Measurements from ENCODE around the gene KIF1A.
"Not testable (repeated sequence)": the region's sequence is repeated elsewhere in the genome, so short reads cannot be mapped to it uniquely, and the experiment has no call there.

Gene KIF1A

GRCh38 chr2:240683980-240684728, 135.9 kb downstream of the KIF1A start:
- not testable (repeated sequence) for DNase-seq (ENCODE audit: low spot score in 2 of 2); H3K4me3 Mint-ChIP-seq; ATAC-seq (ENCODE audit: low read depth); H3K4me1 Mint-ChIP-seq; H3K36me3 Mint-ChIP-seq; H3K27ac Mint-ChIP-seq; H3K9me3 Mint-ChIP-seq; H3K27me3 Mint-ChIP-seq

- ATAC-seq (ENCODE audit: low read depth); H3K27ac Mint-ChIP-seq: not testable (repeated sequence)
Observed at GRCh38 chr2:240683329-240683979, 136.6 kb downstream of the KIF1A start.

DNA sequence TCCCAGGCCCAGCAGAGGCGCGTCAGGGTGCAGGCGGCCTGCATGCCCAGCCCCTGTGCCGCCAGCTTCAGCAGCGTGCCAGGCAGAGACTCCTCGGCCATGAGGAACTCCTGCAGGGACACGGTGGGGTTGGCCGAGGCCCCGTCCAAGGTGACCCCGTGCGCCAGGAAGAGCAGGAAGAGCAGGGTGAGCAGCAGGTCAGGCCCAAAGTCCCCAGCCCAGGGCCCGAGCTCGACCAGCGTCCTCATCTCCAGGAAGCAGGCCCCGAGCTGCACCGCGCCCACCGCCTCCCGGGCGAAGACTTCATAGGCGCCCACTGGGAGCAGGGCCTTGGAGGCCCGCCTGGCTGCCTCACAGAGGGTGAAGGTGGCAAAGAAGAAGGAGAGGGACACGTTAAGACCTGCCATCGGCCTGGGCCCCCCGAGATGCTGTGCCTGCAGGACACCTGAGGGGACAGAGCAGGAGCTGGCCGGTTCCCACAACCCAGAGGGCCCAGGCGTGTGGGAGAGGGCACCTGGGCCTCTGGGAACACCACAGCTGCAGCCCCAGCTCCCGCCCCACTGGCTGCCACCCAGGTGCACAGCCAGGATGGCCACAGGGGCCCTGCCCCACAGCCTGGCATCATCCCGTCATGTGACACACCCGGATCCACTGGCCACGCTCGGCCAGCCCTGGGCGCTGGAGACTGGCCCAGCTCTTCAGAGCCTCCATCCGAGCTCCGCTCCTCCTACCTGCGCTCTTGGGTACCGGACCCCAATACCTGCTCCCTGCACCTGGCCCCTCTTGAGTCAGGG, 137.4 kb downstream of the KIF1A start, which contains the start of gene AQP12B:
TSS of gene AQP12B (minus strand) at position 455 of the 794 bp plus-strand sequence. CDS start at position 407, 48 bp downstream.
- H3K36me3 Mint-ChIP-seq; DNase-seq (ENCODE audit: low spot score in 2 of 2); H3K4me3 Mint-ChIP-seq; H3K27me3 Mint-ChIP-seq; H3K9me3 Mint-ChIP-seq; ATAC-seq (ENCODE audit: low read depth); H3K4me1 Mint-ChIP-seq; H3K27ac Mint-ChIP-seq: not testable (repeated sequence)

More at GRCh38 chr2:240683329-240683979, 136.6 kb downstream of the KIF1A start:
- H3K4me3 Mint-ChIP-seq; H3K36me3 Mint-ChIP-seq; H3K4me1 Mint-ChIP-seq; H3K27me3 Mint-ChIP-seq; H3K9me3 Mint-ChIP-seq; DNase-seq (ENCODE audit: low spot score in 2 of 2): not testable (repeated sequence)

GRCh38 chr2:240680185-240680584, 139.8 kb downstream of the KIF1A start:
- H3K27me3 Mint-ChIP-seq; H3K27ac Mint-ChIP-seq; DNase-seq (ENCODE audit: low spot score in 2 of 2); H3K9me3 Mint-ChIP-seq; H3K36me3 Mint-ChIP-seq; H3K4me3 Mint-ChIP-seq; ATAC-seq (ENCODE audit: low read depth); H3K4me1 Mint-ChIP-seq: not testable (repeated sequence)

- not testable (repeated sequence) for H3K27ac Mint-ChIP-seq; H3K27me3 Mint-ChIP-seq; H3K36me3 Mint-ChIP-seq; H3K4me1 Mint-ChIP-seq; H3K4me3 Mint-ChIP-seq; H3K9me3 Mint-ChIP-seq; ATAC-seq (ENCODE audit: low read depth); DNase-seq (ENCODE audit: low spot score in 2 of 2)
Observed at GRCh38 chr2:240678909-240679308, 141.1 kb downstream of the KIF1A start.

DNA sequence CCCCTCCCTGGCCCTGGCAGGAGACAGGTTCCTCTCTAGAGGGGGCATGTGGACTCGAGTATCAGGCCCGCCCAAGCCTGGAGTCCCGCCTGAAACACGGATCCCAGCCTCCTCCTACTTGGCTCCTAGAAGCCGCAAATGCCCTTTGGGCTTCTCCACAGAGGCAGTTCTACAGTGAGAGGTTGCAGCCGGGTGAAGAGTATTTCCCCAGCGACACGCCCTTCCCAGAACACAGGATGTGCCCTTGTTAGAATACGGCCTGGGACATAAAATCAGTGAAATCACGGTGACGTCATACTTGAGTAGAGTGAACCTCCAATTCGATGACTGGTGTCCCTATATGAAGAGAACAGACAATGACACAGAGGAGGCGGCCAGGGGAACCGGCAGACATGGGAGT, 142.0 kb downstream of the KIF1A start:
- H3K9me3 Mint-ChIP-seq; H3K27me3 Mint-ChIP-seq; ATAC-seq (ENCODE audit: low read depth); DNase-seq (ENCODE audit: low spot score in 2 of 2); H3K4me1 Mint-ChIP-seq; H3K36me3 Mint-ChIP-seq; H3K4me3 Mint-ChIP-seq; H3K27ac Mint-ChIP-seq: not testable (repeated sequence)

- not testable (repeated sequence) for H3K36me3 Mint-ChIP-seq; DNase-seq (ENCODE audit: low spot score in 2 of 2); H3K27me3 Mint-ChIP-seq; ATAC-seq (ENCODE audit: low read depth); H3K27ac Mint-ChIP-seq; H3K9me3 Mint-ChIP-seq; H3K4me3 Mint-ChIP-seq; H3K4me1 Mint-ChIP-seq
Observed at GRCh38 chr2:240675345-240675744, 144.7 kb downstream of the KIF1A start.

DNA sequence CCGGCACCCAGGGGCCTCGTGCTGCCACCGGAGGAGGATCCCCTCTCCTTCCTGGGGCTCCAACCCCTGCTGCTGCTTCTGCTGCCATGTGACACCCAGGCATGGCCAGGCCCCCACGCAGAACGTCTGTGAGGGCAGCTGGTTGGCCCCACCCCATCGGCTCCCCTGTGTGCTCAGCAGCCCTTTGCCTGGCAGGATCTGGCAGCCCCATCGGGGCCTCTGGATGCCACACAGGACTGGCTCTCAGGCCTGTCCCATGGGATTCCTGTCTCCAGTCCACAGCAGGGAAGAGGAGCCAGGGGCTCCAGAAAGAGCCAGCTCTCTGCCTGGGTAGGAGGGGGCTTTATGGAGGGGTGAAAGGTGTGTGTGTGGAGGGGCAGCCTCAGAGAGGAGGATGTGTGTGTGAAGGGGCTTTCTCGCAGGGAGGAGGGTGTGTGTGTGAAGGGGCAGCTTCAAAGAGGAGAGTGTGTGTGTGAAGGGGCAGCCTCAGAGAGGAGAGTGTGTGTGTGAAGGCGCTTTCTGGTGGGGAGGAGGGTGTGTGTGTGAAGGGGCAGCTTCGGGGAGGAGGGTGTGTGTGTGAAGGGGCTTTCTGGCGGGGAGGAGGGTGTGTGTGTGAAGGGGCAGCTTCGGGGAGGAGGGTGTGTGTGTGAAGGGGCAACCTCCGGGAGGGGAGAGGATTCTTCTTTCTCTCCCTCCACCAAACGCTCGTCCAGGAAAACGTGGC, 145.4 kb downstream of the KIF1A start:
- H3K27ac Mint-ChIP-seq; H3K36me3 Mint-ChIP-seq; H3K4me1 Mint-ChIP-seq; DNase-seq (ENCODE audit: low spot score in 2 of 2); H3K27me3 Mint-ChIP-seq; H3K9me3 Mint-ChIP-seq; ATAC-seq (ENCODE audit: low read depth); H3K4me3 Mint-ChIP-seq: not testable (repeated sequence)

DNA sequence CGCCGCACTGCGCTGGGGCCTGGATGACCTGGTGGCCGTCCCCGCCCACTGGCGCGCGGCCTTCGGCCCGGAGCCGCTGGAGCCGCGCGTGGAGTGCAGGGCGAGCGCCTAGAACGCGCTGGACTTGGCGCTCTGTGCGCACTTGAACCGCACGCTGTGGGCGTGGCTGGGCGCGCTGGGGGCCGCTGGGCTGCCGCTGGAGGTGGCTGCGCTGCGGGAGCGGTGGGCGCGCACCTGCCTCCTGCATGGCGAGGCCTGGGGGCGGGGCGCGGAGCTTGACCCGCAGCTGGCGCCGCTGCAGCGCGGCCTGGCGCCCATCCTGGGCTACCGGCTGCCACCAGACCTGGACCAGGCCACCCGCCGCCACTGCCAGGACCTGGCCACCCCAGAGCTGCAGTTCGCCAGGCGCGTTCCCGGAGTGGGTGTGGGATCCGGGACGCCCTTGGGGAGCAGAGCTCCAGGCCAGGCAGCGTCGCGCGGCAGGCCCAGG, 147.3 kb downstream of the KIF1A start:
- no peak for DNase-seq (ENCODE audit: low spot score in 2 of 2)
- H3K27ac Mint-ChIP-seq = no peak overlapping the region

GRCh38 chr2:240672076-240672700, 147.8 kb downstream of the KIF1A start:
- Mint-ChIP-seq H3K36me3 (no peaks in the 10 kb centered on the region), H3K9me3 (no peaks in the 10 kb centered on the region), H3K4me3 (no peak overlapping the region), H3K4me1 (no peaks in the 10 kb centered on the region), H3K27me3 (peaks cover 10% of the 10 kb centered on the region), H3K27ac (no peak overlapping the region)
- no peak for ATAC-seq (ENCODE audit: low read depth)
- no peak for DNase-seq (ENCODE audit: low spot score in 2 of 2)

More for the DNA sequence above, 147.3 kb downstream of the KIF1A start:
- Mint-ChIP-seq H3K36me3 (no peaks in the 10 kb centered on the region), H3K4me3 (no peak overlapping the region), H3K4me1 (no peaks in the 10 kb centered on the region), H3K9me3 (no peaks in the 10 kb centered on the region), H3K27me3 (peaks cover 8% of the 10 kb centered on the region)
- ATAC-seq (ENCODE audit: low read depth) = no peak

- Mint-ChIP-seq H3K36me3 (peaks cover 2% of the 10 kb centered on the region), H3K27me3 (peaks cover 14% of the 10 kb centered on the region), H3K4me1 (no peaks in the 10 kb centered on the region), H3K4me3 (no peak overlapping the region), H3K9me3 (peaks cover 4% of the 10 kb centered on the region), H3K27ac (no peak overlapping the region)
- no peak for DNase-seq (ENCODE audit: low spot score in 2 of 2)
- ATAC-seq (ENCODE audit: low read depth) = no peak
Observed at GRCh38 chr2:240670950-240671349, 149.1 kb downstream of the KIF1A start.

DNA sequence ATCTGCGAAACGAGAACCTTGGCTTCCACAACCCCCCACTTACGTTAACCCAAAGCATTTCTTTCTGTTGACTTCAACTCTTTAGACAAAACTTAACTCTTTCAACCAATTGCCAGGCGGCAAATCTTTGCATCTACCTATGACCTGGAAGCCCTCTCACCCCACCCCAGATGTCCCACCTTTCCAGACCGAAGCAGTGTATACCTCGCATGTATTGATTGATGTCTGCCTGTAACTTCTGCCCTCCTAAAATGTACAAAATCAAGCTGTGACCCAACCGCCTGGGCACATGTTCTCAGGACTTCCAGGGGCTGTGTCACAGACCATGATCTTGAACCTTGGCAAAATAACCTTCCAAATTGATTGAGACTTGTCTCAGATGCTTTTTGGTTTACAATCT, 149.6 kb downstream of the KIF1A start:
- Mint-ChIP-seq H3K27ac (no peak overlapping the region), H3K27me3 (peaks cover 14% of the 10 kb centered on the region), H3K4me3 (no peak overlapping the region), H3K36me3 (peaks cover 2% of the 10 kb centered on the region), H3K9me3 (peaks cover 5% of the 10 kb centered on the region), H3K4me1 (no peaks in the 10 kb centered on the region)
- ATAC-seq (ENCODE audit: low read depth) (no peak), DNase-seq (ENCODE audit: low spot score in 2 of 2) (no peak)

DNA sequence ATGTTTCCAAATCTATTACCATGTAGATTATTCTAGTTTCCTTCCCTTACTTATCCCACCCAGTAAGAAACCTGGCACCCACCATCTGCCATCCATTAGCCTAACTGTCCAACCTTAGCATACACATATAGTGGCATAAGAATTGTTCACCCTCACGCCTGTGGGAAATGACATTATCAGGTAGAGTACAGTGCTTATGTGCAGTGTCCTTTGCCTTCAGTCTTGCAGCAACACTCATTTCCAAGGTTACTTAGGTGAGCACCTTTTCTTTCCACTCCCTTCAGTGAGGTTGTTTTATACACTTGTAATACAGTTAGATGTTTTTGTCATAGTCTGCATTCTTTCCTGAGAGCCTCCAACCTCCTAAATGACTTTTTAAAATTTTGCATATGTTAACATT, 155.4 kb downstream of the KIF1A start:
- ATAC-seq (ENCODE audit: low read depth) = no peak
- peaks cover 12% of the 10 kb centered on the region for H3K9me3 Mint-ChIP-seq
- H3K36me3 Mint-ChIP-seq = peaks cover 6% of the 10 kb centered on the region
- no peak for DNase-seq (ENCODE audit: low spot score in 2 of 2)
- H3K27ac Mint-ChIP-seq = no peak overlapping the region
- H3K4me1 Mint-ChIP-seq = no peaks in the 10 kb centered on the region
- peaks cover 22% of the 10 kb centered on the region for H3K27me3 Mint-ChIP-seq
- no peak overlapping the region for H3K4me3 Mint-ChIP-seq
